GM18526 (cell line): ENCODE results near the gene LSM3.

ENCODE experiments used
- POLR2A ChIP-seq: IDR thresholded peaks from 3 replicates; pipeline ENCODE4 v1.6.1; 2011; ENCODE audit not compliant: insufficient read length; ENCODE audit errors: extremely low read depth

Gene LSM3

GRCh38 chr3:14150078-14150477, 28.5 kb upstream of the LSM3 start:
- TF ChIP-seq POLR2A: no peak

- no peak for TF ChIP-seq POLR2A
Measured at GRCh38 chr3:14150491-14151230, 28.0 kb upstream of the LSM3 start.

GRCh38 chr3:14151471-14152083, 27.0 kb upstream of the LSM3 start:
- TF ChIP-seq POLR2A: no peak

- no peak for TF ChIP-seq POLR2A
Measured at GRCh38 chr3:14152233-14152962, 26.2 kb upstream of the LSM3 start.

- no peak for TF ChIP-seq POLR2A
Measured at GRCh38 chr3:14152963-14153355, 25.7 kb upstream of the LSM3 start.

- TF ChIP-seq POLR2A: no peak
Measured at GRCh38 chr3:14153663-14154062, 25.0 kb upstream of the LSM3 start.

- no peak for TF ChIP-seq POLR2A
Measured at GRCh38 chr3:14154276-14154675, 24.3 kb upstream of the LSM3 start.

GRCh38 chr3:14154895-14155440, 23.6 kb upstream of the LSM3 start:
- no peak for TF ChIP-seq POLR2A

- no peak for TF ChIP-seq POLR2A
Measured at GRCh38 chr3:14156201-14156600, 22.4 kb upstream of the LSM3 start.

- TF ChIP-seq POLR2A: no peak
Measured at GRCh38 chr3:14156843-14157561, 21.6 kb upstream of the LSM3 start.

GRCh38 chr3:14157951-14158350, 20.7 kb upstream of the LSM3 start:
- no peak for TF ChIP-seq POLR2A

- no peak for TF ChIP-seq POLR2A
Measured at GRCh38 chr3:14158370-14158769, 20.2 kb upstream of the LSM3 start.

- no peak for TF ChIP-seq POLR2A
Measured at GRCh38 chr3:14159426-14159825, 19.2 kb upstream of the LSM3 start.

- no peak for TF ChIP-seq POLR2A
Measured at GRCh38 chr3:14161282-14161681, 17.3 kb upstream of the LSM3 start.

- TF ChIP-seq POLR2A: no peak
Measured at GRCh38 chr3:14162178-14162577, 16.4 kb upstream of the LSM3 start.
